Astrocyte (in vitro differentiated cells and primary cell): ENCODE measurements around the gene METTL3.

Source experiments
- EZH2 ChIP-seq: IDR thresholded peaks from 2 replicates; pipeline ENCODE4 v1.6.1; 2012; ENCODE audit warnings: mild to moderate bottlenecking, low read length, inconsistent platforms; ENCODE audit not compliant: insufficient read depth
- TF ChIP-seq, protein P1 (sequence below): IDR thresholded peaks from 2 replicates; pipeline ENCODE4 v1.5.1; 2011; ENCODE audit warnings: low read depth, mild to moderate bottlenecking, inconsistent platforms, low read length, moderate library complexity; ENCODE audit not compliant: insufficient read depth

GRCh38 chr14:21505012-21505553, 6.1 kb downstream of the METTL3 start:
- TF ChIP-seq, protein P1, sequence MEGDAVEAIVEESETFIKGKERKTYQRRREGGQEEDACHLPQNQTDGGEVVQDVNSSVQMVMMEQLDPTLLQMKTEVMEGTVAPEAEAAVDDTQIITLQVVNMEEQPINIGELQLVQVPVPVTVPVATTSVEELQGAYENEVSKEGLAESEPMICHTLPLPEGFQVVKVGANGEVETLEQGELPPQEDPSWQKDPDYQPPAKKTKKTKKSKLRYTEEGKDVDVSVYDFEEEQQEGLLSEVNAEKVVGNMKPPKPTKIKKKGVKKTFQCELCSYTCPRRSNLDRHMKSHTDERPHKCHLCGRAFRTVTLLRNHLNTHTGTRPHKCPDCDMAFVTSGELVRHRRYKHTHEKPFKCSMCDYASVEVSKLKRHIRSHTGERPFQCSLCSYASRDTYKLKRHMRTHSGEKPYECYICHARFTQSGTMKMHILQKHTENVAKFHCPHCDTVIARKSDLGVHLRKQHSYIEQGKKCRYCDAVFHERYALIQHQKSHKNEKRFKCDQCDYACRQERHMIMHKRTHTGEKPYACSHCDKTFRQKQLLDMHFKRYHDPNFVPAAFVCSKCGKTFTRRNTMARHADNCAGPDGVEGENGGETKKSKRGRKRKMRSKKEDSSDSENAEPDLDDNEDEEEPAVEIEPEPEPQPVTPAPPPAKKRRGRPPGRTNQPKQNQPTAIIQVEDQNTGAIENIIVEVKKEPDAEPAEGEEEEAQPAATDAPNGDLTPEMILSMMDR = no peak
- TF ChIP-seq EZH2 = no peak
